ENCODE data around the gene EHMT1. TPM values are rescaled to one million over a fixed set of nuclear protein-coding genes. Genes with fewer than 3 reads are reported as not detected.

The EHMT1 gene
- polyA plus RNA-seq, 3 donors from 2014 or later, result 14.1 to 62.7 (median 14.8) TPM

- Mint-ChIP-seq H3K27ac (no peak overlapping the region), H3K9me3 (no peaks in the 10 kb centered on the region), H3K4me3 (no peak overlapping the region), H3K4me1 (peaks cover 24 to 43% of the 10 kb centered on the region in 2 donors), H3K27me3 (ENCODE audit: low read depth in 3 of 3) (peaks cover 0 to 9% (median 2%) of the 10 kb centered on the region in 3 donors), H3K36me3 (peaks cover 10 to 30% (median 16%) of the 10 kb centered on the region in 3 donors)
- DNase-seq, result no peak
Observed at GRCh38 chr9:137748311-137748710, 129.5 kb downstream of the EHMT1 start.

DNA sequence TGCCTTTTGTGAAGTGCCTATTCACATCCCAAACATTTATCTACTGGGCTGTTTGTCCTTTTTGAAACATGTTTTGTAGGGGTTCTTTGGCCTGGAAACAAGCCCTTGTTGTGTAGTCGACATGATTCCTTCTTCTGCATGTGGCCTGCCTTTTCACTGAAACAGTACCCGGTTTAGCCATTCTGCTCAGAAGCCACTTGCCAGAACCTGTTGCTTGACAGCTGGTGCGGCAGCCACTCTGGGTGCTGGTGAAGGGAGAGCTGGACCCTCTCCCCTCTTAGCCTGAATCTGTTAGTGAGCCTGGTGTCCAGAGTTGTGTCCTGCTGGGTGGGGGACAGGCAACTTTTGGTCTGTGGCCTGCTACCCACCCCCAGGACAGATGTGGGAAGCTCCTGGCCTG, 129.9 kb downstream of the EHMT1 start:
- H3K27me3 Mint-ChIP-seq (ENCODE audit: low read depth in 3 of 3), result peaks cover 0 to 9% (median 2%) of the 10 kb centered on the region in 3 donors
- peaks cover 10 to 28% (median 17%) of the 10 kb centered on the region in 3 donors for H3K36me3 Mint-ChIP-seq
- no peak for DNase-seq
- H3K9me3 Mint-ChIP-seq, result no peaks in the 10 kb centered on the region
- H3K4me3 Mint-ChIP-seq, result no peak overlapping the region
- peaks cover 23 to 44% of the 10 kb centered on the region in 2 donors for H3K4me1 Mint-ChIP-seq
- H3K27ac Mint-ChIP-seq, result no peak overlapping the region

DNA sequence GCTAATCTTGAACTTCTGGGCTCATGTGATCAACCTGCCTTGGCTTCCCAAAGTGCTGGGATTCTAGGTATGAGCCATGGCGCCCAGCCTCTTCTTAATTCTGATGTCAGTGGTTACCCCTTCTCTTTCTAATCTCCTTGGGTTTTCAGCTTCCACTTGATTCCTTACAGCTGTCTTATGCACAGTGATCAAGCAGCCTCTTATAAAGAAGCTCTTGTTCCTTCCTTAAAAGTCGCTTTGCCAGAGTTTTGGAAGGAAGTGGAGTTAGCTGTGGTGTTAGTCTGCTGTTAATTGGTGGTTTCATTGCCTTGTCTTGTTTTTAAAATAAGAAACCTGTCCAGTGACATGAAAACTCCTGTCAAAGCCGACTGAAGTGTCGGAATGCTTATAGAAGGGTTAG, 130.7 kb downstream of the EHMT1 start:
- Mint-ChIP-seq H3K4me1 (peaks cover 21 to 49% of the 10 kb centered on the region in 2 donors), H3K9me3 (no peaks in the 10 kb centered on the region), H3K27ac (peak overlapping the region in 1 of 6 donors; percentile 30), H3K36me3 (peaks cover 14 to 29% (median 17%) of the 10 kb centered on the region in 3 donors), H3K4me3 (no peak overlapping the region), H3K27me3 (ENCODE audit: low read depth in 3 of 3) (peaks cover 0 to 9% (median 2%) of the 10 kb centered on the region in 3 donors)
- DNase-seq, result no peak

DNA sequence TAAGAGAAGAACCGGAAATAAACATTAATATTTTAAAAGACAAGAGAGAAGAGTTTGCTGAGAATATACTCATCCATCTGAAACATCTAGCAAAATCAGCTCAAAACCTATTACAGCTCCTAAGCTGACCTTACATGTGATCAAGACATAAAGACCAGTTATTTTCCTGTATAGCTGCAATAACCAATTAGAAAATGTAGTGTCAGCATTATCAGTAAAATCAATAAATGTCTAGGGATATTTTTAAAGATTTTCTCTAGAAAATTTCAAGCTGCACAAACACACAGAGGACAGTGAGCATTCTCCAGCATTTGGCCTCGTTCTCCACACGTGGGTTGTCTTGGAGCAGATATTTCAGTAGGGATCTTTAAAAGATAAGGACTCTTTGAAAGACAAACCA, 131.2 kb downstream of the EHMT1 start:
- Mint-ChIP-seq H3K4me3 (no peak overlapping the region), H3K27ac (no peak overlapping the region), H3K9me3 (no peaks in the 10 kb centered on the region), H3K27me3 (ENCODE audit: low read depth in 3 of 3) (peaks cover 0 to 9% (median 2%) of the 10 kb centered on the region in 3 donors), H3K4me1 (peaks cover 17 to 44% of the 10 kb centered on the region in 2 donors), H3K36me3 (peaks cover 17 to 29% (median 18%) of the 10 kb centered on the region in 3 donors)
- DNase-seq, result no peak

- no peak overlapping the region for H3K4me3 Mint-ChIP-seq
- H3K4me1 Mint-ChIP-seq, result peaks cover 14 to 43% of the 10 kb centered on the region in 2 donors
- H3K27ac Mint-ChIP-seq, result peak overlapping the region in 1 of 6 donors; percentile 46
- H3K9me3 Mint-ChIP-seq, result peaks cover 0 to 4% (median 0%) of the 10 kb centered on the region in 6 donors
- no peak for DNase-seq
- H3K27me3 Mint-ChIP-seq (ENCODE audit: low read depth in 3 of 3), result peaks cover 0 to 9% (median 2%) of the 10 kb centered on the region in 3 donors
- peaks cover 22 to 35% (median 23%) of the 10 kb centered on the region in 3 donors for H3K36me3 Mint-ChIP-seq
Observed at GRCh38 chr9:137750566-137750965, 131.8 kb downstream of the EHMT1 start.

GRCh38 chr9:137751616-137752015, 132.8 kb downstream of the EHMT1 start:
- Mint-ChIP-seq H3K4me3 (no peak overlapping the region), H3K36me3 (peaks cover 29 to 44% (median 31%) of the 10 kb centered on the region in 3 donors), H3K9me3 (peaks cover 0 to 4% (median 0%) of the 10 kb centered on the region in 6 donors), H3K27me3 (ENCODE audit: low read depth in 3 of 3) (peaks cover 0 to 9% (median 2%) of the 10 kb centered on the region in 3 donors), H3K4me1 (peaks cover 12 to 43% of the 10 kb centered on the region in 2 donors), H3K27ac (no peak overlapping the region)
- DNase-seq, result no peak

GRCh38 chr9:137752426-137752825, 133.6 kb downstream of the EHMT1 start:
- no peak overlapping the region for H3K4me3 Mint-ChIP-seq
- peaks cover 0 to 9% (median 2%) of the 10 kb centered on the region in 3 donors for H3K27me3 Mint-ChIP-seq (ENCODE audit: low read depth in 3 of 3)

GRCh38 chr9:137753192-137753765, 134.5 kb downstream of the EHMT1 start:
- Mint-ChIP-seq H3K27me3 (ENCODE audit: low read depth in 3 of 3) (peaks cover 0 to 10% (median 2%) of the 10 kb centered on the region in 3 donors), H3K4me1 (peaks cover 26 to 52% of the 10 kb centered on the region in 2 donors), H3K9me3 (peaks cover 0 to 4% (median 0%) of the 10 kb centered on the region in 6 donors), H3K36me3 (peaks cover 31 to 54% (median 40%) of the 10 kb centered on the region in 3 donors), H3K27ac (peak overlapping the region in 1 of 6 donors; percentile 57), H3K4me3 (no peak overlapping the region)
- no peak for DNase-seq

More at GRCh38 chr9:137752426-137752825, 133.6 kb downstream of the EHMT1 start:
- Mint-ChIP-seq H3K9me3 (peaks cover 0 to 4% (median 0%) of the 10 kb centered on the region in 6 donors), H3K27ac (peak overlapping the region in 1 of 6 donors; percentile 53), H3K4me1 (peaks cover 17 to 48% of the 10 kb centered on the region in 2 donors), H3K36me3 (peaks cover 26 to 48% (median 31%) of the 10 kb centered on the region in 3 donors)
- no peak for DNase-seq

DNA sequence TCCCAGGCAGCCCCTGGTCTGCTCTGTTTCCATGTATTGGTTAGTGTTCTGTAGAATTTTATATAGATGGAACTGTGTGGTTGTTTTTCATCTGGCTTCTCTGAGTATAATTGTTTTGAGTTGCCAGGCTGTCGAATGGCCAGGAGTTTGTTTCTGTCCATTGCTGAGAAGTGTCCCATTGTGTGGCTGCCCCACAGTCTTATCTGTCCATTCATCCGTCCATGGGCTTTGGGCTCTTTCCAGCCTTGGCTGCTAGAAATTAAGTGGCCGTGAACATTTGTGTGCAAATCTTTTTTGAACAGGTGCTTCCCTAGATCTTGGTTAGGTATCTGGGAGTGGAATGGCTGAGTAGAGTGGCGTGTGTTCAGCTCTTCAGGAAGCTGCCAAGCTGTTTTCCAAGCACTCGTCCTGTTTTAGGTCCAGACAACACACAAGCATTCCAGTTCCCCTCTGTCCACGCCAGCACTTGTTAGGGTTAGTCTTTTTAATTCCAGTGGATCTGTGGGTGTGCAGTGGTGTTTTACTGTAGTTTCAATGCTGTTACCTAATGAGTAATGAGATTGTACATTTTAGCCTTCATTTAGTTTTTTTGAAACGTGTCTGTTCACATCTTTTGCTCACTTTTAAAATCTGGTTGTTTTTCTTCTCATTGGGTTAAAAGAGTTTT, 136.6 kb downstream of the EHMT1 start:
- no peak for DNase-seq
- H3K27me3 Mint-ChIP-seq (ENCODE audit: low read depth in 3 of 3), result peaks cover 0 to 13% (median 0%) of the 10 kb centered on the region in 3 donors

GRCh38 chr9:137756045-137756744, 137.4 kb downstream of the EHMT1 start:
- peaks cover 0 to 4% (median 0%) of the 10 kb centered on the region in 6 donors for H3K9me3 Mint-ChIP-seq
- peaks cover 0 to 14% (median 0%) of the 10 kb centered on the region in 3 donors for H3K27me3 Mint-ChIP-seq (ENCODE audit: low read depth in 3 of 3)
- H3K36me3 Mint-ChIP-seq, result peaks cover 34 to 62% (median 43%) of the 10 kb centered on the region in 3 donors
- peak overlapping the region in 3 of 5 donors; percentile 2 to 4 (median 2) for H3K4me3 Mint-ChIP-seq
- H3K27ac Mint-ChIP-seq, result peak overlapping the region; percentile 83 to 96 (median 92)
- H3K4me1 Mint-ChIP-seq, result peaks cover 32 to 56% of the 10 kb centered on the region in 2 donors
- peak in 1 of 3 donors; percentile 15 for DNase-seq

More for the DNA sequence above, 136.6 kb downstream of the EHMT1 start:
- H3K9me3 Mint-ChIP-seq, result peaks cover 0 to 4% (median 0%) of the 10 kb centered on the region in 6 donors
- no peak overlapping the region for H3K4me3 Mint-ChIP-seq
- peaks cover 35 to 62% (median 43%) of the 10 kb centered on the region in 3 donors for H3K36me3 Mint-ChIP-seq
- H3K4me1 Mint-ChIP-seq, result peaks cover 34 to 57% of the 10 kb centered on the region in 2 donors
- peak overlapping the region; percentile 57 to 96 (median 80) for H3K27ac Mint-ChIP-seq

DNA sequence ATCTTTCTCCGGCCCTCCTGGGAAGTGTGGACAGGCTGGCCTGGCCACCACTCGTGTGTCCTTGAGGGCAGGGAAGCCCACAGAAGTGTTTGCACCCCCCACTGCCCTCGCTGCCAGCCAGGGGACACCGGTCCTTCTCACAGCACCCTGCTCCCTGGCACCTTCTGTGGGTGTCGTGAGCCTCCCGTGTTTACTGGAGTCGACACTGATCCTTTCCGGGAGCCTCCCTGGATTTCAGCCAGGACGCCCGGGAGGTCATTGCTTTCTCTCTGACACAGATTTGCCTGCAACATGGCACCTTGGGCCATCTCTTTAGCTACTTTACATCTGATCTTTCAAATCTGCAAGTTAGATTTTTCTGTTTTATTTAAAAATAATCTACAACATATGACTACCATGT, 138.3 kb downstream of the EHMT1 start:
- no peak for DNase-seq
- peaks cover 36 to 63% (median 43%) of the 10 kb centered on the region in 3 donors for H3K36me3 Mint-ChIP-seq

DNA sequence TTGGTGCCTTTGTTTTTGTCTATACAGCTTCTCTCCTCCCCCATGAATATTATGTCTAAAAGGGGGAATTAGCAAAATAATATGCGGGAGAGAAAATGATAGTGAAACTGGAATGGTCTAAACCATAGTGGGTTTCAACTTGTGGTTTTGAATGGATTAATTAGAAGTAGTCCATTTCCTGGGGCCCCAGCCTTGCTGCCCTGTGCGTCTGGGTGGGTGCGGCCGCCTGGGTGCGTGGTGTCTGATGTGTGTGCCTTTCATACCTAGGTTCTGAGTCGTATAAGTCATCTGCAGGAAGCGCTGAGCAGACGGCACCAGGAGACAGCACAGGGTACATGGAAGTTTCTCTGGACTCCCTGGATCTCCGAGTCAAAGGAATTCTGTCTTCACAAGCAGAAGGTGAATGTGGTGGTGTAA, 138.8 kb downstream of the EHMT1 start:
- peak overlapping the region; percentile 86 to 96 (median 92) for H3K27ac Mint-ChIP-seq
- H3K4me3 Mint-ChIP-seq, result peak overlapping the region; percentile 64 to 75 (median 70)
- DNase-seq, result peak; percentile 50 to 62 (median 61)
- H3K36me3 Mint-ChIP-seq, result peaks cover 36 to 63% (median 39%) of the 10 kb centered on the region in 3 donors
- H3K27me3 Mint-ChIP-seq (ENCODE audit: low read depth in 3 of 3), result peaks cover 0 to 12% (median 0%) of the 10 kb centered on the region in 3 donors
- H3K9me3 Mint-ChIP-seq, result peaks cover 0 to 4% (median 0%) of the 10 kb centered on the region in 6 donors
- H3K4me1 Mint-ChIP-seq, result peaks cover 32 to 65% of the 10 kb centered on the region in 2 donors

More for the DNA sequence above, 138.3 kb downstream of the EHMT1 start:
- Mint-ChIP-seq H3K4me3 (peak overlapping the region in 4 of 5 donors; percentile 41 to 75 (median 72)), H3K4me1 (peaks cover 32 to 60% of the 10 kb centered on the region in 2 donors), H3K27ac (peak overlapping the region; percentile 86 to 96 (median 92)), H3K9me3 (peaks cover 0 to 4% (median 0%) of the 10 kb centered on the region in 6 donors), H3K27me3 (ENCODE audit: low read depth in 3 of 3) (peaks cover 0 to 12% (median 0%) of the 10 kb centered on the region in 3 donors)

- Mint-ChIP-seq H3K36me3 (peaks cover 36 to 64% (median 38%) of the 10 kb centered on the region in 3 donors), H3K9me3 (peaks cover 0 to 4% (median 0%) of the 10 kb centered on the region in 6 donors), H3K4me1 (peaks cover 32 to 67% of the 10 kb centered on the region in 2 donors), H3K27me3 (ENCODE audit: low read depth in 3 of 3) (peaks cover 0 to 10% (median 0%) of the 10 kb centered on the region in 3 donors), H3K4me3 (peak overlapping the region; percentile 64 to 75 (median 70)), H3K27ac (peak overlapping the region; percentile 86 to 96 (median 92))
- no peak for DNase-seq
Observed at GRCh38 chr9:137758067-137758466, 139.3 kb downstream of the EHMT1 start.
